ENCODE results near the gene PPM1N.

- TF ChIP-seq RAD21 (conservative IDR thresholded peaks at IDR 0.05 in 1 of 2, IDR thresholded peaks at IDR 0.05 in 1 of 2) (no peak), REST (IDR thresholded peaks at IDR 0.05) (no peak), JUN (IDR thresholded peaks at IDR 0.05) (no peak), SMC3 (IDR thresholded peaks at IDR 0.05) (no peak), CTCF (IDR thresholded peaks at IDR 0.05) (no peak), EP300 (IDR thresholded peaks at IDR 0.05) (no peak), NR3C1 (IDR thresholded peaks at IDR 0.05) (no peak), POLR2A (IDR thresholded peaks at IDR 0.05; ENCODE audit: low read length) (no peak), HDAC2 (IDR thresholded peaks at IDR 0.05) (no peak)
Measured at GRCh38 chr19:45515807-45516401, 17.7 kb downstream of the PPM1N start.
